Measurements from ENCODE around the gene TUNAR.

TUNAR gene

DNA sequence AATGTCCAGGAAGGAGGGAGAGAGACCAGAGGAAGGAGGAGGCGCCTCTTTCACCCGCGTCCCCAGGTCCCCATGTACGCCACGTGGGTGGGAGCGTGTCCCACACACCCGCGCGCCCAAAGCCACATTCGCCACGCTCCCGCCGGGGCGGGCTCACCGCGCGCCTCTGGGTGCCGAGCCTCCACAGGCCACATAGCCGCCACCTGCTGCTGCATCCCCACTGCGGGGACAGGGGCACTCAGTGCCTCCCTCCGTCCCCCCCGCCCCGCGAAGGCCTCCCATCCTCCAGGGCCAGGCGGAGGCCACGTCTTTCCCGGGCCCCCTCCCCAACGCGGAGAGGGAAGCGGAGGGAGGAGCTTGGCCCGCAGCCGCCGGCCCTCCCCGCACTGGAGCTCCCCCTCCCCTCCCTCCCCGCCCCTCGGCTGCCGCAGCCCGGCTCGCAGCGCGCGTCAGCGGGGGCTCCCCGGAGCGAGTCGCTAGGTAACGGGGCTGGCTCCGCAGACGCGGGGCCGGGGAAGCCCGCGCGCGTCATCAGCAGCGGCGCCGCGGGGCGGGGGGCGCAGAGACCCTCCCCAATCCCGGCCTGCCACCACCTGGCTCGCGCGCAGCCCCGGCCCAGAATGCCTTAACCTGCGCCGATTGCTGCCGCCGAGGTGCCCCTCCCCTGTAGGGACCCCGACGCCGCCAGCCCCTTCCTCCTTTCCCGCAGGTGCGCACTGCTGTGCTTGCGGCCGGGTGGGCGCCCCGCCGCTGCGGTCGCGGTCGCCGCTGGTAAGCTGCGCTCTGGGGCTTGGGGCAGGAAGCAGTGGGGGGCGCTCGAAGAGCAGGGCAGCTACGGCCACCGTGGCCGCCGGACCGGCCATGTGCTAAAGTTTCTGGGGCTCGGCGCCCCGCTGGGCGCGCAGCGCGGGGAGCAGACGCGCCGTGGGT, 536 bp upstream of the TUNAR start:
- DNase-seq, result no peak

DNA sequence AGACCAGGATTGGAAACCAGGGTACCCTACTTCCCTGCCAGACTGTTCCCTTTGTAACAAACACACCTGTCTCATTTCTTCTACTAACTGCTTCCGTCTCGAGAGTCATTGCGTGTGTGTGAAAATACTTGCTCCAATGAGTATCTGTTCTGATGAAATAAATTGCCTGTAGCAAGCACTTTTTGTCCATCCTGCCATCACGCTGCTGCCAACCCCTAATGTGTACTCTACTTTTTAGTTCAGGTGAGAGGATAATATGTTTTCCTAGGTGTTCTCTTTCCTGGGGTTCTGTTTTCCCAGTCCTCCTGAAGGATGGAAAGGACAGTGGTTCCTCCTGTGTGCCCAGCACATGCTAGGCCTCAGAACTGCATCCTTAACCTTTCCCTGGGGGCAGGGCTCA, 1.0 kb downstream of the TUNAR start:
- no peak for DNase-seq

DNA sequence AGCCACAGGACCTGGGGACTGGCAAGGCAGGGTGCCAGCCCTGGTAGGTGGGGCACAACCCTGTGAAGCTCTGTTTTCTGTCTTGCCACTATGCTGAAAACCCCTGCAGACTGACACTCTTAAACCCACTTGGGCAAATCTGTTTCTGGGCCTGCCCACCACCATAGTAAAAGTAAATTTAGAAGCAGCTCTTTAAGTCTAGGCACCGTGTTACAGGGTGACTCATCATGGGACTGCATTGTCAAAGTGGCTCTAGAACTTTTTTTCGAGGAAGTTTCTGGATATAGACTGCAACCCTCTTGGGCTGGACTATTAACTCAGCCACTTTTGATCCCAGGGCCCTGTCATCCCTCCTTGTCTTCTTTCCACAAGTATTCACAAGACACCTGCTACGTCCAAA, 7.7 kb downstream of the TUNAR start:
- DNase-seq, result no peak

DNA sequence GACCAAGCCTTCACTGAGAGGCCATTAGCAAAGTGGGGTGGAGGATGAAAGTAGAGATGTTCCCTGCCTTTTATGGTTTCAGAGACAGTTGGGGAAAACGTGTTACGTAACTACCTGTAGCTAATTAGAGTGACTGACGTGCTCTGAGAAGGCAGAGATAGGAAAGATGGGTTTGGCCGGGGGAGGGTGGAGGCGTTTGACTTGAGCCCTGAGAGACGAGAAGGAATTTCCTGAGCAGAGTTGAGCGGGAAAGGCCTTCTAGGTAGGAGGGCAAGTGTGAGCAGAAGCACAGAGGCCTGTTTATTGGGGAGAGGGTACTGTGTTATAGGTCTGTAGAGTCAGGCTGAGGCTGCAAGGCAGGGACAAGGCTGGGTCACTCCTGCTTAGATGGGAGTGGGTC, 8.6 kb downstream of the TUNAR start:
- DNase-seq, result no peak

DNA sequence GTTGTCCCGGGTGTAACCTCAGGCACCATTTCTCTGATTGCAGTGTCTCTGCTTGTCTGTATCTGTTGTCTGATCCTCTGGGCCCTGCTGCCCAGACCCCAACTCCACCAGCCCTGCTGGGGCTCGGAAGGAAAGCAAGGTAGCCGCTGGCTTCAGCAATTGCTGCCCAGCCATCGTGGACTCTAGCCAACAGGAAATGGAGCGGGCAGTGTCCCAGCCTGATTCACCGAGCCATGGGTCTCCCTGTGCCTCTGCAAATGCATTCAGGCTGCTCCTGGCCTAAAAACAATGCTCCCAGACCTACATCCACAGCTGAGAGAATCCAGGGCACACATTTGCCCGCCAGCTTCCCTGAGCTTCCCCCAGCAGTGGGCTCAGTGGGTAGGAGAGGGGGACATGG, 9.2 kb downstream of the TUNAR start:
- DNase-seq, result no peak

DNA sequence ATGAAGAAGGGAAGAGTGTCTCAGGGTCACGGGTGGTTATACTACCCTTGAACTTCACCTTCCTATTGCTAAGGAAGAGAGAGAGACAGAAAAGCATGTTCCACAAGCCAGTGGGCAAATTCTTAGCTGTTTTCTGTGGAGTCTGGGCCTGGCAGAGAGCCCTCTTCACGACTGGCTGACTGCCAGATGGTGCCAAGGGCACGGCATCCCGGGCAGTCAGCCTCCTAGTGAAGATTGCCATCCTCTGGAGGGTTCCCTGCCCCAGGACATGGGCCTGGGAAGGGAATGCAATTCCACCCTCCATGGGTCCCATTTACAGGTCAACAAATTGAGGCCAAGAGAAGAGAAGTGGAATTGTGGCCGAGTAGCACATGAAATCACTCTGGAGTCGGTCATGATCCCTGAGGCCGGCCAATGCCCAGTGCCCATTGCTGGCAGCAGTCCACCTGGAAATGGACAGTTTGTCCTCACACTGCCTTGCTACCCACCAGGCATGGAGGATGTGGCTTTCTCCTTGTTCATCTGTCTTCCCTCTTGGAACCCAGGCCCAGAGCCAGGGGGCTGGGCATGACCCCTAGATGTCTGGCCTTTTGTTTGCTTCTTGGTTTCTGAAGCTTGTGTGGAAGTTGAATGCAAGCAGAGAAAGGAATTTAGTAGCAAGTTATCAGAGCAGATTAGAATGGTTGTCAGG, 9.9 kb downstream of the TUNAR start:
- no peak for DNase-seq

DNA sequence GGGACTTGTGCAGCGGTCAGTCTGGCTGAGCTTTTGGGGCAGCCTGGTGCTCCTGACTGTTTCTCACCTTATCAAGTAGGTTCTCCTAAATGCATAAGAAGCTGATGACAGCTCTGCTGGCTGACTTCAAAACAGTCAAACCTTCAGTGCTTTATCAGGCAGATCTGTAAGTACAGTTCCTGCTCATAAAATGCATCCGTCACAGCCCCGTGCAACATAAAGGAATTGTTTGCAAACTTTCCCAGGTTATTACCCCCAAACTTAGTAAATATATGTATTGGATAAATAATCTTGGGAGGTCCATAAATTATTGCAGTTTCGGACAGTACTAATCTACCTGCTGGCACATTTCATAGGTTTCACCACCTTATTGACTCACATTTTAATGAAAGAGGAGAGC, 10.7 kb downstream of the TUNAR start:
- no peak for DNase-seq

DNA sequence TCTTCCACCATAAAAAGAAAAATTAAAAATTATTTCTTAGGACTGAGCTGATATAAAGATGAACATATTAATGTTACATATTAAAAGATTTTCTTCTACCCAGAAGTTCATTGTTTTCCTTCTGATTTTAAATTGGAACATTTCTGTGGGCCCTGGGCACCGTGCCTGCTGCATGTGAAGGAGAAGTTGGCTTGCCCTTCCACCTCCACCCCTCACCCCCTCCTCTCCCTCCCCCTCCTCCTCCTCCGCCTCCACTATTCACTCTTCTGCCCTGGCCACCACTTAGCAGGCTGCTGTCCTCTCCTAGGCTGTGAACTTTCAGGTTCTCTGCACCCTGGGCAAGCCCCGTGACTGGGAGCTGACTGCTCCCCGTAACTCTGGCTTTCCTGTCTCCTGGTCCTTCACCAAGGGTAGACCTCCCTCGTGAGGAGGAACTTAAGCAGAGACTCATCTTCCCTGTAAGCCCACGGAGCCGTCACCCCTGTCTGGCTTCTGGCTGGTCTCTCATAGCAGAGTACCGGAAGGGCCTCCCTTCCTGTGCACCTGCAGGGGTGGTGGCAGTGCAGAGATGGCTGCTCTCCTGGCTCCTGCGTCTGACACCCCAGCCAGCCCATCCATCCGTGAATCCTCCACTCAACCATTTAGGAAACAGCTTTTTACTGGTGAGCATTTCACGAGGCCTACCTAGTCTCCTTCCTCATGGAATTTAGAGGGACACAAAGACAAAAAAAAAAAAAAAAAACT, 12.8 kb downstream of the TUNAR start:
- DNase-seq, result no peak

DNA sequence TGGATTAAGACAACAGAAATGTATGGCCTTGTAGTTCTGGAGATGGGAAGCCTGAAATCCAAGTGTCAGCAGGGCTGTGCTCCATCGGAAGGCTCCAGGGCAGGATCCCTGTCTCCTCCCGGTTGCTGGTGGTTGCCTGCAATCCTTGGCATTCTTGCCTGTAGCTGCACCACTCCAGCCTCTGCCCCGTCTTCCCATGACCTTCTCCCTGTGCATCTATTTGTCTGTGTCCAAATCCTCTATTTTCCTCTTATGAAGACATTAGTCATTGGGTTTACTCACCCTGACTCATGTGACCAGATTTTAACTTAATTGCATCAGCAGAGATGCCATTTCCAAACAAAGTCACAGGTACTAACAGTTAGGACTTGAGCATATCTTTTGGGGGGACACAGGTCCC, 15.1 kb downstream of the TUNAR start:
- no peak for DNase-seq

DNA sequence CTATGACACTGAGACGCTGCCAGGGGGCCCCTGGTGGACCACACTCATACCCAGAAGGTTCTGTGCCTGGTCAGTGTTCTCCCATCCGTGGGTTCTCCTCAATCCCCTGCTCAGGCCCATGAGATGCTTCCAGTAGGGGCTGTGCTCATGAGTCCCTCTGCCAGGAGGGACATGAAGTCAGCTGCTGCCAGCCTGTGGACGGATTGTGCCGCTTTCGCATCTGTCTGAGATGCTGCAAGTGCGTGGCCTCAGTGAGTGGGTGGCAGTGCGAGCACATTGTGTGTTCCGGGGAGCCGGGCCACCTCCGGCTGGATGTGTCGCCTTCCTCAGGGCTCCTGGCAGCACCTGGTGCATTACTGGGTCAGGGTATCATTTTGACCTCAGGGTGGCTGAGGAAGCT, 15.5 kb downstream of the TUNAR start:
- no peak for DNase-seq

DNA sequence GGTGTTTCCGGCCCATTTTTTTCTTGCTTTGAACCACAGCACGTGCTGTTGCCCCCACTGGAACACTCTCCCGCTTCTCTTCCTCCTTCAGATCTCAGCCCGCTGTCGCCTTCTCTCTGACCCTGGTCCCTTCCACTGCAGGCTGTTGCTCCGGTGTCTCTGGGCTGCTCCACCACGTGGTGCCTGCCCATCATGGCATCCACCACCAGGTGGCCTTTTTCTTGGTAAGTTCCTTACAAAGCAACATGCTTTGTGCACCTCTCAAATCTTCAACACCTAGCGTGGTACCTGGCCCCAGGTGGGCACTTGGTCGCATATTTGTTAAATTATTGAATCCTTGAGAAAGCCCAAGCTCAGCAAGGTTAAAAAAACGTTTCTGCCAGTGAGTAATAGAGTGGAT, 19.1 kb downstream of the TUNAR start:
- DNase-seq, result no peak

DNA sequence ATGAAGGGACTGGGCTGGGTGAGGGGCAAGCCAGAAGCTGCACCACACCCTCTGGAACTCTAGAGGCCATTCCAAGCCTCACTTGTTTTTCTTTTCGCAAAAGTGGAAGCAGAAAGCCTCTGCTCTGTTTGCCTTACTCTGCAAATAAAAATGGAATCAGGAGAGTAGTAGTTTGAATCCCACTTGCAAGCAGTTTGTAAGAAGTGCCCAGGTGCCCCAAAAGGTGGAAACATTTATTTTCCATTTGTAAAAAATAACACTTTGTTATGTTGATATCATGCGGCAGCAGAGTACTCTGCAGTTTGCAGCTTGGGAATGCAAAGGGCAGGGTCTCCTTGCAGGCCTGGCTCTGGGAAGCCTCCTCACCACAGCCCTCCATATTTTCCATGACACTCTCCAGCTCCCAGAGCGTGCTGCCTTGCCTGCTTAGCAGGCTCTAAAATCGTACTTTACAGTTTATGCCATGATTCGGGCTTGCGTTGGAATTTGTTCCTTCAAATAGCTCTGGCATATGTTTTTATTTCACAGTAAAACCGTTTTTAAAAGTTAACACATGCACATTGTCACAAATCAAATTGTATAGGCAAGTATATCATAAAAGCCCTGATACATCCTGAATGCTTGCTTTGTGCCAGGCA, 20.0 kb downstream of the TUNAR start:
- DNase-seq, result no peak

DNA sequence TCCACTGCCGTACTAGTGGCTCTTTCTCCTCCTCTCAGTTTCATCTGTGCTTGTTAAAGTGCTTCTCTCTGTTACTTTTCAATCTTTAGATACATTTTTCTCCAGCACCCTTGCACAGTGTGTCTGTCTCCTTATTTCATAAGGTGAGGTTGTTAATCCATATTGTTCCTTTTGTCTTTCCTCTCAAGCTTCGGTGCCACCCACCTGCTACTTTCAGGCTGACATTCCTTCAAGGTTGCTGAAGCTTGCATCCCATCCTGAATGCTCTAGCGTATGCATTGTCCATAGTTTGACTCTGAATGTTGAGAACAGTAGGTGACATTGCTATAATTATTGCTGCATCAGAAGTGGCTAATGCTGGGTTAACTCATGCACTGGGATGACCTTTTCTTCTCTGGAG, 20.6 kb downstream of the TUNAR start:
- no peak for DNase-seq

DNA sequence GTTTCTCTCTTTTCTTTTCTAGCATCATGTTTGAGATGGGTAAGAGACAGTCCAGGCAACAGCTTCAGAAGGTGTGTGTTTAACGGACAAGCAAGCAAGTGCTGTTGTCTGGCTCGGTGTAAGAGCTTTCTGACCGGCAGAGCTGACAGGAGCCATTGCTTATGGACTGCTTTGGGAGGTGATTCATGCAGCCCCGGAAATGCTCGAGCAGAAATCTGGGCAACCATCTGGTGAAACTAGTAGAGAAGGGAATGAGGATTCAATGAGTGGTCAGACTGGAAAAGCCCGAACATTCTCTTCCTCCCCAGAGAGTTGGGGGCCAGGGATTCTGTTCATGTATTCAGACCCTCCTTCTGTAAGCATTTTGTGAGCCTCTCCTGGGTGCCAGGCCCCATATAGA, 24.4 kb downstream of the TUNAR start:
- no peak for DNase-seq

DNA sequence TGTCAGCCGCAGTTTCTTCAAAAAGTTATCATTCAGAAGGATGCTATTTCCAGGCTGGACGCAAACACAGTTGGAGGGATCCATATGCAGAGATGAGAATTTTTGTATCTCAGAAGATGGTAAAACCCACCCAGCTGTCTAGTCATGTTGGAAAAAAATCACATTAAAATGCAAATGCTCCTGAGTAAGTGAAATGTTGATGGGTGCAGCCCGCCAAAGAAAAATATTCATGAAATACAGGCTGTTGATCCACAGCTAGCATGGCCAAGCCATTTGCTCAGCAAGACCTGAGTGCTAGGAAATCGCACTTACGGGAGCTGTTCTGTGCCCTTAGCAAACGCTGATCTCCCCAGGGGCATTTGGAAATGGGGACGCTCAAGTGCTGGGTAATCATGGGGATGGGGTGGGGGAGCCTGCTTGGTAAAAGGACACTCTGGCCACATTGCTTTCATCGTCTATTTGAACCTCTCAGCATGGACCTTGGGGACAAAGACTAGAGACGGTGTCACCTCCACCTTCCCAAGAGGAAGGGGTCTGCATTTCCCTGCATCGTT, 25.7 kb downstream of the TUNAR start:
- no peak for DNase-seq

DNA sequence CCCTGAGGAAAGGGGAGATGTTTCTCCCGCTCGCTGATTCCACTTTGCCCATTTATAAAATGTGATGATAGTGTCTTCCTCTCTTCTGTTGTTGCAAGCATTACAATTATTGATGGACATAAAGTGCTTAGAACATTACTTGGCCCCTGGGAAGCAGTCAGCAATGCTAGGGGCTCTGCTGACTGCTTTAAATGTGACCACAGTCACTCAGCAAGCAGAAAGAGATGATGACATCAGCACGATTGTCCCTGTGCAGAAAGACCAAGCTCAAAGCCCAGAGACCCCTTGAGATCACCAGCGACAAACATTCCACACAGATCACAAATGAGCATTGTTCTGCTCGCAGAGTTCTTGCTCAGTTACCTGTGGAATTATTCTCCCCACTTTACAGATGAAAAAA, 26.5 kb downstream of the TUNAR start:
- DNase-seq, result no peak

DNA sequence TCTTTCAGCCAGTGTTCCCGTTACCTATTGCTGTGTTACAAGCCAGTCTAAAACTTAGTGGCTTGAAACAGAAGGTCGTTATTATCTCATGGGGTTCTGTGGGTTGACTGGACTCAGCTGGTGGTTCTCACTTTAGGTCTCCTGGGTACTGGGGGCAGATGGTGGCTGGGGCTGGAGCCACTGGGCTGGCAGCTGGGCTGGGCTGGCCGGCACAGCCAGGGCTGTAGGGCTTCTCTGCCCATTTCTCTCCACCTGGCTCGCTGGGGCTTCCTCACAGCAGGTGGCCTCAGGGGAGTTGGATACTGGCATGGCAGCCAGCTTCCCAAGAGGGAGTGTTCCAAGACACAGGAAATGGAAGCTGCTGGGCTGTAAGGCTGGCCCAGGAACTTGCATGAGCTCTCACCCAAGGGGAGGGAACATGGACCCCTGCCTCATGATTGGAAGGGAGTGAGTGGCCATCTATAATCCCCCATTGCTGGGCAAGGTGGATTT, 27.0 kb downstream of the TUNAR start:
- DNase-seq, result no peak

DNA sequence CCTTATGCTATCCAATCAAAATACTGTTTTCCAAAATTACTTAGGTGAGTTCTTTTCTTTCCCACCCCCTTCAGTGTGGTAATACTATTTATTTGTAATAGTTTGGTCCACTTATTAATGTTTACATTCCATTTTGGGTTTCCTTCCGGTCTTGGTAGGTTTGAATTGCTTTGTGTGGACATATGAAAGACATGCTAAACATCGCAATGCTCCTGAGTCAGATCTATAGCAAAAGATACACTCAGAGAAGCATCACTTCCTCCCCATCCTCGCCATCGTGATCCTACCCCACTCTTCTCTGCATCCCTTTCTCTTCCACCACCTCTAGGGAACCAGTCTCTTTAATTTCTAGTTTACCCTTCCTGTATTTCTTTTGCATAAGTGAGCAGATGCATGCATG, 30.0 kb downstream of the TUNAR start:
- DNase-seq, result no peak

DNA sequence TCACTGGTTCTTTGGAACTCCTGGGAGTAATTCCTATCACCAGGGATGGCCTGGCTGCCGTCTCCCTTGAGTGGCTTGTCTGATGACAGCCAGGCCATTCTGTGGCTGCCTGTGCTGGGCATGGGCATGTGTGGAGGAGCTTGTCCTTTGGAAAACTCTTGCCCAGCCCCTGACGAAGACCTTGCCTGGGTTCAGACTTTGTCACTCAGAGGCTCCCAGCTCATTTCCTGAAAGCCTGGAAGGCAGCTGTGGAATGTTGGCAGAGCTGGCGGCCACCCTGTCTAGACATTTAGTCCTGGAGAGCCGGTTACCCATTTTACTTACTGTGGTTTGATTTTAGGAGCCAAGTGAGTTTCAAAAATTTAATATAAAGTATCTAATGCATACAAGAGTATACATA, 34.0 kb downstream of the TUNAR start:
- no peak for DNase-seq

DNA sequence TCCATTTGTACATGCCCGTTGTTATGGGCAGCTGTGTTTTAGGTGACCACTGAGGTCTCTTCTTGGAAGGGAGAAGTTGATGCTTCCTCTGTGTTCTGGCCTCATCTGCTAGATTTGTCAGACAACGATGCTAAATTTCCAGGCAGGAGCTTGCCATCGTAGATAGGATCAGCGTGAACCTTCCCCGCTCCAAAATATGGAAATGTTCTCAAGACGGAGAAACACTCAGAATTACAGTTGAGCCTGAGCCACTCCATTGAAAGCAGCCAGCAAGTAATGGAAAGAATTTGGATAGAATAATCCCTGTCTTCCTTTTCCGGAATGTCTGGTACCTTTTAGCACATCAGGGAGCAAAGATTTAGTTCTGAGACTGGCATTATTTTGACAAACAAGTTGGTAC, 34.8 kb downstream of the TUNAR start:
- DNase-seq, result no peak

DNA sequence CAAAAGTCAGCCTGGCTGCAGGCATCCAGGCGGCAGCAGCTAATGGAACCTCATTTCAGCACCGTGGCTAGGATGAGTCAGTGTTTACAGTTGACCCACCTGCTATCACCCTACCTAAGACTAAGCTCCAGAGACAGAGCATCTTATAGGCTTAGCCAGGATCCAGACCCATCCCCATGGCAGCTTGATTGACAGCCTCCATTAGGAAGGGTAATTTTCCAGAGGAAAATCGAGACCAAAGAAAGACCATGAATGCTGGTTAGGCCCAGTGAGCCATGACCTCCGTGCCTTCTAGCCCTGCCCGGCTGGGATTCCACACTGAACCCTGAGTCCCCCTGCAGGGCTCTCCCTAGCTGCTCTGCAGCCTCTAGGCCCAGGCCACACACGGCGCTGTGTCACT, 38.7 kb downstream of the TUNAR start:
- DNase-seq, result no peak

DNA sequence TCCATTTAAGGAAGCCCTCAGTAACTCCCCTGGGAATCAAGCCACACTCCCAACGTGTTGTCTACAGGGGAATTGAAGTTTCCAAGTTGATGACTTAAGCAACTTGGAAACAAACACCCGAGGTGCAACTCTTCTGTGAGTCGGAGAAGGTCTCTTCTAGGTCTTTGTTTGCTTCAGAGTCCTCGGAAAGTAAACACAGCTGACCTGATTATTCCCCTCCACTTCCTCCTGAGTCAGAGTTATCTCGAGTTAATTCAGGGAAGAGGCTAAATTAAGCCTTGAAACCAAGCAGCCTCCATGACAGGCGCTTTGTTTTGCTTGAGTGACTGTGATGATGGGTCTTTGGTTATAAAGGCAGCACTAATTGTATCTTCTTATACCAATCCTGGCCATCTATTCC, 41.8 kb downstream of the TUNAR start:
- DNase-seq, result no peak

Data from activated effector memory CD4-positive, alpha-beta T cell treated with anti-CD3 and anti-CD28 coated beads, Interleukin-2, amount 50 U/mL, for 16 hours (primary cell).